ENCODE results near the gene KCNH4. TPM values are rescaled to one million over a fixed set of nuclear protein-coding genes. Genes with fewer than 3 reads are reported as not detected.

The KCNH4 gene
- total RNA-seq, 1 experiment from 2014 or later: not detected

DNA sequence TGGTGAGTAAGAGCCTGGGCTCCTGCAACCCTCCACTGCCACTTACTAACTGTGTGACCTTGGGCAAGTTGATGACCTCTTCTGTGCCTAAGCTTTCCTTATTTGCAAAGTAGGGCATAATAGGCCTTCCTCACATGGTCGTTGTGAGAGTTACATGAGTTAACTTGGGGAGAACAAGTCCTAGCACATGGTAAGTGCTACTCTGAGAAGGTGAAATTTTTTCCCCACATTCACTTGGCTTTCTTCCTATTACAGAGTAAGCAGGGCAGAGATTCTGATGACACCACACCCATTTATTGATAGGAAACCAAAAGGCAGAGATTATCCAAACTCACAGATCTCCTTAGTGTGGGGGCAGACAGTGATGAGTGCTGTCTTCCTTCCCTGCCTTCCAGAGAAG, 1.6 kb downstream of the KCNH4 start:
- Histone ChIP-seq H3K36me3 (no peaks in the 10 kb centered on the region), H3K4me3 (no peak overlapping the region), H3K27me3 (replicated peaks) (peaks cover 47% of the 10 kb centered on the region), H3K27ac (no peak overlapping the region), H3K4me1 (replicated peaks) (peaks cover 27% of the 10 kb centered on the region), H3K9me3 (replicated peaks) (peaks cover 7% of the 10 kb centered on the region)
- no peak for DNase-seq (ENCODE audit: low read depth in 1 of 2, low spot score in 2 of 2)

- Histone ChIP-seq H3K27ac (no peak overlapping the region), H3K9me3 (replicated peaks) (peaks cover 7% of the 10 kb centered on the region), H3K27me3 (replicated peaks) (peaks cover 47% of the 10 kb centered on the region), H3K36me3 (no peaks in the 10 kb centered on the region), H3K4me1 (replicated peaks) (peaks cover 22% of the 10 kb centered on the region), H3K4me3 (no peak overlapping the region)
- DNase-seq (ENCODE audit: low read depth in 1 of 2, low spot score in 2 of 2): no peak
Measured at GRCh38 chr17:42178817-42179216, 2.1 kb downstream of the KCNH4 start.

DNA sequence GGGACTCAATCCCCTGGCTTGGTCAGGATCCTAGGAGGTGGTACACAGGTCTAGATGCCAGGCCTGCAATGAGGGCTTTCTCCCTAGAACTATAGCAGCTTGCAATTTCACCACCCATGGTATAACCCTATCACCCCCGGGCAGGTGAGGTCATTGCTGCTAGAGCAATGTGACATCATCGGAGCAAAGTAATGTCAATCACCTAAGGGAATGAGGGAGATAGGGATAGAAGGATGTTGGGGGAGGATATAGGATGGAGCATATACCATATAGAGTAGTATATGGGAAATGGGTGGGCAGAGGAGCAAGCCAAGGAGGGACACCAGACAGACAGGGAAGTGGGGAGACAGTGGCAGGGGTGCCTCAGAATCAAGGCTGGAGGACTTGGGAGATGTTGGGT, 3.3 kb downstream of the KCNH4 start:
- Histone ChIP-seq H3K9me3 (replicated peaks) (peaks cover 7% of the 10 kb centered on the region), H3K27me3 (replicated peaks) (peaks cover 44% of the 10 kb centered on the region), H3K4me1 (replicated peaks) (peaks cover 12% of the 10 kb centered on the region), H3K36me3 (no peaks in the 10 kb centered on the region), H3K4me3 (no peak overlapping the region), H3K27ac (no peak overlapping the region)
- DNase-seq (ENCODE audit: low read depth in 1 of 2, low spot score in 2 of 2): no peak

DNA sequence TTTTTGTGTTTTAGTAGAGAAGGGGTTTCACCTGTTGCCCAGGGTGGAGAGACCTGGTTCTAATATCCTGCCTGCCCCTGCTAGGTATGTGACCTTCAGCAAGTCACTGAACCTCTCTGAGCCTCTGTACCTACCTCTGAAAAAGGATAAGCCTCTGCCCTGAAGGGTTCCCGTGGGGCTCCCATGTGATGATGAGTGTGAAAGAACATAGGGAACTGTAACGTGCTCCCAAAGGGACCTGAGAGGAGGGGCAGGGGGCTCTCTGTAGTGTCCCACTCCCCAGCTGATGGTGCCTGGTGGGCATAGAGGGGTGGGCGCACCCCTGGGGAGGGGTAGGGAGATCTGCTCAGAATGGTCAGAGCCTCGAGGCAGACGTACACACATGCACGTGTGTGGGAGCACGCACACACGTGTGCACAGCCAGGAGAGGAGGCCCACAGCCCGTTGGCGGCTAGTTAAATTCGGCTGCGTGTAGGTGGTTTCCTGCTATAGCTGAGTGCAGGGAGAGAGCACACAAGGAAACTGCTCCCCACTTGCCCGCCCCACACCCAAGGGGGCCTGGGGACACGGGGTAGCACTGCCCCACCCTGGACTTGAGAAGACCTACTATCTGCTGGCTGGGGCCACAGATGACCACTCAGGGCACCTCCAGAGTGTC, 6.7 kb downstream of the KCNH4 start:
- Histone ChIP-seq H3K36me3 (no peaks in the 10 kb centered on the region), H3K4me1 (replicated peaks) (no peaks in the 10 kb centered on the region), H3K27ac (no peak overlapping the region), H3K27me3 (replicated peaks) (peaks cover 28% of the 10 kb centered on the region), H3K4me3 (no peak overlapping the region), H3K9me3 (replicated peaks) (no peaks in the 10 kb centered on the region)
- no peak for DNase-seq (ENCODE audit: low read depth in 1 of 2, low spot score in 2 of 2)

DNA sequence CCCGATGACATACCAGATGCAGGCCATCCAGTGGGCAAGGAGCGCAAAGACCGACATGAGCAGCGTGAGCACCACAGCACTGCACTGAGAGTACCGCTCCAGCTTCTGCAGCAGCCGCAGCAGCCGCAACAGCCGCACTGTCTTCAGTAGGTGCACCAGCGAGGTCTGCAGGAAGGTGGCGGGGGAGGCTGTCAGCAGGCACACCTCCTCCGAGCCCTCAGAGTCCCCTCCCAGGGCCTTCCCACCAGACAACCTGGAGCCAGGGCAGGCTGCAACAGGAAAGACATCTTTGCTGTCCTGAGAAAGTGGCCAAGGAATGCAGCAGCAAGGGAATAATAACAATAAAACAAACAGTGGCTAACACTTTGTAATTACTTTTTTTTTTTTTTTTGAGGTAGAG, 9.1 kb downstream of the KCNH4 start:
- Histone ChIP-seq H3K27me3 (replicated peaks) (peaks cover 19% of the 10 kb centered on the region; the same call in 1 of the 2 replicates), H3K4me3 (no peak overlapping the region), H3K9me3 (replicated peaks) (no peaks in the 10 kb centered on the region), H3K4me1 (replicated peaks) (no peaks in the 10 kb centered on the region), H3K27ac (no peak overlapping the region), H3K36me3 (no peaks in the 10 kb centered on the region)
- no peak for DNase-seq (ENCODE audit: low read depth in 1 of 2, low spot score in 2 of 2)

DNA sequence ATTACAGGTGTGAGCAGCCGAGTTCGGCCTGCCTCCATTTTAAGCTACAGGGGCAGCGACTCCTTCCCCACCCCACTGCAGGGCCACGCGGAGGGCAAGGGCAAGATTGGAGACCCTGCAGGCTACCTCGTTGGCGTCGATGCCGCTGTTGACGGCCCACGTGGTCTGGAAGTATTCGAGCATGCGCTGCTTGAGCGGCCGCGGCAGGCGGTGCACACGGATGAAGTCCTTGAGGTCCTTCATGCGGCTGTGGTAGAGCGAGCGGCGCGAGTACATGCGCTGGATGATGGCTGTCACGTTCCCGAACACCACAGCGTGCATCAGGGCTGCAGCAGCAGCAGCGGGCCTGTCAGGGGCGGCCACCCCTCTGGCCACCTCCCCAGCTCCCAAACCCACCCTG, 11.6 kb downstream of the KCNH4 start:
- Histone ChIP-seq H3K36me3 (no peaks in the 10 kb centered on the region), H3K27me3 (replicated peaks) (peaks cover 11% of the 10 kb centered on the region; the same call in 1 of the 2 replicates), H3K4me1 (replicated peaks) (no peaks in the 10 kb centered on the region), H3K9me3 (replicated peaks) (no peaks in the 10 kb centered on the region), H3K27ac (no peak overlapping the region), H3K4me3 (no peak overlapping the region)
- no peak for DNase-seq (ENCODE audit: low read depth in 1 of 2, low spot score in 2 of 2)

DNA sequence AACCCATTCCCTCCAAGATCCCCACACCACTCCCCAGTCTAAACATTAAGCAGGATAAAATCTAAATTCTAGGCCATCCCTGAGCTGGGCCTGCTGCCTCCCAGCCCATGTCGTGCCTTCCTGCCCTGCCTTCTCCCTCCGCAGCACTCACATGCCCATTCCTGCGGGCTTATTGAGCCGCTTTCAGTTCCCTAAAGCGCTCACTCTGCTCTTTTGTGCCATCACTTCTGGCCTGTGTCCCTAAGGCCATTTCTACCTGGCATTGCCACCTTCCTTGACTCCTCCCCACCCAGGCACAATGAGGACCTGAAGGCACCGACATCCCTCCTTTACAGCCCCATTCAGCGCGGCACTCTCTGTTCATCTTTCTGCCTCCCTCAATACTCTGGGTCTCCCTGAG, 13.1 kb downstream of the KCNH4 start:
- Histone ChIP-seq H3K4me3 (no peak overlapping the region), H3K9me3 (replicated peaks) (no peaks in the 10 kb centered on the region)

DNA sequence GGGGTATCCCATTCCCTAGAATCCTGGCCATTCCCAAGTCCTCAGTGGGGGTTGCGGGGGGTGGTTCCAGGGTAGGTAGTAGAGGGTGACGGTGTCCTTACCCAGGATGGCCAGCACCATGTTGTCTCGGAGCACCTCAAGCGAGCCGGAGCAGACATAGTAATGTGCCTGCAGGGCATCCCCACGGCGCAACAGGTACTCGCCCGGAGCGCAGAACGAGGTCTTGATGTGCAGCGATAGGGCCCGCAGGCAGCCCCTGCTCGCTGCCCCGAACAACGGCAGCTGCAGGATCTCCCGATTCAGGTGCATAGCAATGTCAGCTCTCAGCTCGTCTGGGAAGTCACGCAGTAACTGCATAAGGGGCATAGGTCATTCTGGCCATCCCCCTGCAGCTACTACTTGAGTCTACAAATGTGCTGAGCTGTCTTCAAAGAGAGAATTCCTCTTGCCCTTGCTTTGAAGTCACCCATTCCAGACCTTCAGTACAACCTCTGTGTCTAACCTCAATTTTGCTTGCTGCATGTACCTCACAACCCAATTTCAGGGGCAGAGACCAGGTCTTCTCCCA, 14.7 kb downstream of the KCNH4 start:
- Histone ChIP-seq H3K9me3 (replicated peaks) (no peaks in the 10 kb centered on the region), H3K27ac (no peak overlapping the region), H3K27me3 (replicated peaks) (peaks cover 11% of the 10 kb centered on the region; the same call in 1 of the 2 replicates), H3K36me3 (no peaks in the 10 kb centered on the region), H3K4me1 (replicated peaks) (no peaks in the 10 kb centered on the region), H3K4me3 (no peak overlapping the region)
- no peak for DNase-seq (ENCODE audit: low read depth in 1 of 2, low spot score in 2 of 2)

More for the DNA sequence above, 13.1 kb downstream of the KCNH4 start:
- no peaks in the 10 kb centered on the region for H3K36me3 ChIP-seq
- H3K27me3 ChIP-seq (replicated peaks): peaks cover 11% of the 10 kb centered on the region; the same call in 1 of the 2 replicates
- H3K4me1 ChIP-seq (replicated peaks): no peaks in the 10 kb centered on the region
- no peak for DNase-seq (ENCODE audit: low read depth in 1 of 2, low spot score in 2 of 2)
- H3K27ac ChIP-seq: no peak overlapping the region

DNA sequence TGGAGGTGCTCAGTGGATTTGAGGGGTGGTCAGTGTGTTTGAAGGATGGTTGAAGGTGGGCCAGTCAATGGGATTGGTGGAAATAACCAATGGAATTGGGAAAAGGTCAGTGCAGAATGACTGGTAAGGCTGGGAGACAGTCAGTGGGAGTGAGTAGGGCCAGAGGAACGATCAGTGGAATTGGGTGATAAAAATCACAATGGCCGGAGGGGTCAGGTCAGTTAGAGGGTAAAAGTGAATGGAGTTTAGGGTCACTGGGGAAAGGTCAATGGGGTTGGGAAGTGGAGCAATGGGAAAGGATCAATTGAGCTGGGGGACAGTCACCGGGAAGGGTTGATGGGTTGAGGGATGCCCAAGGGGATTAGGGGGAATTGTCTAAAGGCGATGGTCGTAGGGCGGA, 15.2 kb downstream of the KCNH4 start:
- Histone ChIP-seq H3K27ac (no peak overlapping the region), H3K36me3 (no peaks in the 10 kb centered on the region), H3K9me3 (replicated peaks) (no peaks in the 10 kb centered on the region), H3K4me3 (no peak overlapping the region), H3K4me1 (replicated peaks) (no peaks in the 10 kb centered on the region), H3K27me3 (replicated peaks) (peaks cover 6% of the 10 kb centered on the region; the same call in 1 of the 2 replicates)
- no peak for DNase-seq (ENCODE audit: low read depth in 1 of 2, low spot score in 2 of 2)

DNA sequence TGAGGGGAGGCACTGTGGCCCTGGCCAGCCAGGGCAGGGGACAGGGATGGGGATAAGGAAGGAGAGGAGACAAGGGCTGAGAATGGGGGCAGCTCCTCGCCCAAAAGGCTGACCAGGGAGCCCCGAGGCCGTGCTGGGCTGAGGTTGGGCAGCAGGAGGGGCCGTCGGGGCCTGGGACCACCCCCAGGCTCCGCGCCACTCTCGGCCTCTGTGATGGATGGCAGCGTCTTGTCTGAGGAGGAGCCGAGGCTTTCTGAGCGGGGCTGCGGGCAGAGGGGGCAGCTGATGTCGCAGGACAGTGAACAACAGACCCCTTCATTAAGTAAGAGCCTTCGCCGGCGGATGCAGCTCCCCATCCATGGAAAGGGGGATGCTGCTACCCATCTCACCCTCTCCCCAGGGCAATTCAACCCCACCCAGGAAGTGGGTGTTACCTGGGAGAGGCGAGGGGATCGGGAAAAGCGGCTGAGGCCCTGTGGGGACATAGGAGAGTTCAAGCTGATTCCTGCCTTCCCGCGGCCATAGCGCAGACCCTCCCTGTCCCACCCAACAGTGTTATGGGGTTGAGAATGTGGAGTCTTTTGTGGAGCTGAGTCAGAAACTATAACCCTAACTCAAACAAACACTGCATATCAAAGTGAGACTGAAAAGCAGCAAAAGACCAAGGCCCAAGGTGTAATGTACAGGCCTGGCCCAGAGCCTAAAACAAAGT, 17.1 kb downstream of the KCNH4 start:
- no peak for DNase-seq (ENCODE audit: low read depth in 1 of 2, low spot score in 2 of 2)
- H3K27me3 ChIP-seq (replicated peaks): no peaks in the 10 kb centered on the region
- no peak overlapping the region for H3K27ac ChIP-seq
- H3K9me3 ChIP-seq (replicated peaks): no peaks in the 10 kb centered on the region
- no peaks in the 10 kb centered on the region for H3K4me1 ChIP-seq (replicated peaks)
- no peaks in the 10 kb centered on the region for H3K36me3 ChIP-seq
- no peak overlapping the region for H3K4me3 ChIP-seq

DNA sequence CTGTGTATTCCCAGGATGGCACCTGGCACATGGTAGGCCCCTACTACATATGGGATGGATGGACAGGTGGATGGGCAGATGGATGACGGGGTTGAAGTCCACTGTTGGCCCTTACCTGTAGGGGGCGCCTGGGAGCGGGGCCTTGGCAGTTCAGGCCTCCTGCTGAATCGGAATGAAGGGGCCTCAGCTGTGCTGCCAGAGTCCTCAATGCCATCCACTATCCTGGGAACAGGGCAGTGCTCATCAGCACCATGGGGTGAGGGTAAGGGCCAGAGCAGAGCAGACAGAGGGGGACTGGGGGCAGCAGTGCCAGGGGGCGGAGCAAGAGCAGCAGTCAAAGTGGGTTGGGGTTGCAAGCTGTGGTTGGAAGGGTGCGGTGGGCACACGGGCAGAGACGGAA, 17.8 kb downstream of the KCNH4 start:
- H3K9me3 ChIP-seq (replicated peaks): no peaks in the 10 kb centered on the region
- H3K36me3 ChIP-seq: no peaks in the 10 kb centered on the region
- no peak overlapping the region for H3K27ac ChIP-seq
- no peak for DNase-seq (ENCODE audit: low read depth in 1 of 2, low spot score in 2 of 2)
- no peaks in the 10 kb centered on the region for H3K4me1 ChIP-seq (replicated peaks)
- H3K27me3 ChIP-seq (replicated peaks): no peaks in the 10 kb centered on the region
- no peak overlapping the region for H3K4me3 ChIP-seq

DNA sequence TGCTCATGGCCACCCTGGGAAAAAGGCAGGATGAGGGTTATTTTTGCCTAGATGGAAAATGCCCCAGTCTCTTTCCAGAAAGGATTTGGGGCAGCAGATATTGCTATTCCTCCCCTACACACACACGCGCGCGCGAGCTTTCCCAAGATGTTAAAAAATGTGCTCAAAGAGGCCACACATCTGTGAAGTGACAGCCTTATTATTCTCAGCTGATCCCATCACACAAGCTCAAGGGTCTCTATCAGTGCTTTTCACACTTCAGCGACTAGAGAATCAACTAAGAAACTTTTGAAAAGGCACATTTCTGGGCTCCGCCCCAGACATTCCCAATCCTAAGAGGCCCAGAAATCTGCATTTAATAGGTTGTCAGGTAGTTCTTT, 20.4 kb downstream of the KCNH4 start:
- Histone ChIP-seq H3K27me3 (replicated peaks) (no peaks in the 10 kb centered on the region), H3K36me3 (no peaks in the 10 kb centered on the region), H3K9me3 (replicated peaks) (0 out of 2 replicates have a peak, but pooled peaks cover under 1% of the 10 kb centered on the region), H3K4me1 (replicated peaks) (no peaks in the 10 kb centered on the region; the same call in 1 of the 2 replicates), H3K4me3 (no peak overlapping the region), H3K27ac (no peak overlapping the region)
- no peak for DNase-seq (ENCODE audit: low read depth in 1 of 2, low spot score in 2 of 2)

- H3K36me3 ChIP-seq: no peaks in the 10 kb centered on the region
- H3K27me3 ChIP-seq (replicated peaks): no peaks in the 10 kb centered on the region
- no peak overlapping the region for H3K27ac ChIP-seq
- peaks cover 4% of the 10 kb centered on the region; the same call in 1 of the 2 replicates for H3K4me1 ChIP-seq (replicated peaks)
- no peak for DNase-seq (ENCODE audit: low read depth in 1 of 2, low spot score in 2 of 2)
- no peak overlapping the region for H3K4me3 ChIP-seq
- 0 out of 2 replicates have a peak, but pooled peaks cover 2% of the 10 kb centered on the region for H3K9me3 ChIP-seq (replicated peaks)
Measured at GRCh38 chr17:42159796-42160530, 21.0 kb downstream of the KCNH4 start.
